ENCODE data around the gene PEAR1. TPM values are rescaled to one million over a fixed set of nuclear protein-coding genes. Genes with fewer than 3 reads are reported as not detected.

The PEAR1 gene
- polyA plus RNA-seq, 1 of the 3 experiments (the other 2 are of a cell fraction), result 1.2 TPM

DNA sequence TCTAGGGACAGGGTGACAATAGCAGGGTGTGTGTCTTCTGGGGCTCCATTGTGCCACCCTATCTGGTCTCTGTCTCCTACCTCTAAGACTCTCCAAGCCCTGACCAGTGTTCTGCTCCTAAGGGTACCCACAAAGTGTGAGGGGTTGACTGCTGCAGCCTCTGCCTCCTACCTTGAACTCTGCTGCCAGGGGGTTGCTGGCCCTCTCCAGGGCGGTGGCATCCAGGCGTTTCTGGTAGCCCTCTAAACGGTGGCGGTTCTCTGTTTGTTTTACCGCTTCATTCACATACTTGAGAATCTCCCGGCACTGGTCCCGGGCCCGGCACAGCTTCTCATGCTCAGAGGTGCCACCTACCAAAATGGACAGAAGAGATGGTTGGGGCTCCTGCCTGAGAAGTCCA, 51.3 kb downstream of the PEAR1 start:
- CTCF ChIA-PET, result no interaction called here
- no peak overlapping the region for H3K4me2 ChIP-seq
- H3K27me3 ChIP-seq (ENCODE audit: insufficient read depth), result no peaks in the 10 kb centered on the region
- no peaks in the 10 kb centered on the region for H4K20me1 ChIP-seq (ENCODE audit: insufficient read depth)
- 100% methylated on average over 4 of the region's 8 CpGs for WGBS (ENCODE audit: low lambda C conversion rate)
- H3F3A ChIP-seq (replicated peaks; ENCODE audit: insufficient read depth), result no peaks in the 10 kb centered on the region
- no peak for DNase-seq
- H3K79me2 ChIP-seq (ENCODE audit: insufficient read depth), result no peaks in the 10 kb centered on the region
- H2AFZ ChIP-seq (ENCODE audit: low read depth), result no peak overlapping the region
- H3K9me2 ChIP-seq, result no peaks in the 10 kb centered on the region
- no peak overlapping the region for H3K9ac ChIP-seq
- H3K4me1 ChIP-seq (ENCODE audit: control insufficient read depth in 1 of 2, insufficient read depth in 2 of 2, low read depth in 1 of 2, low read length in 1 of 2), result no peaks in the 10 kb centered on the region
- no peak overlapping the region for H3K27ac ChIP-seq (ENCODE audit: low read depth in 2 of 2, low read length in 1 of 2)
- no peaks in the 10 kb centered on the region for H3K9me3 ChIP-seq
- no peak for TF ChIP-seq YY1 (IDR thresholded peaks at IDR 0.05; ENCODE audit: low read depth)
- TF ChIP-seq RXRA (IDR thresholded peaks at IDR 0.05; ENCODE audit: borderline replicate concordance, low read depth), result no peak
- TF ChIP-seq RFX5 (IDR thresholded peaks at IDR 0.05; ENCODE audit: low read length), result no peak
- no peak for TF ChIP-seq CHD2 (IDR thresholded peaks at IDR 0.05; ENCODE audit: low read length, partially characterized antibody)
- no peak for TF ChIP-seq CTCF (IDR thresholded peaks at IDR 0.05)
- no peak for TF ChIP-seq MXI1 (IDR thresholded peaks at IDR 0.05; ENCODE audit: low read depth, low read length)
- no peak for TF ChIP-seq EZH2phosphoT487 (IDR thresholded peaks at IDR 0.05; ENCODE audit: borderline replicate concordance, low read depth)
- TF ChIP-seq GATA2 (CRISPR knock-in tag; IDR thresholded peaks at IDR 0.05), result no peak
- TF ChIP-seq REST (IDR thresholded peaks at IDR 0.05; ENCODE audit: low read depth, low read length), result no peak
- TF ChIP-seq TEAD4 (IDR thresholded peaks at IDR 0.05; ENCODE audit: borderline replicate concordance, insufficient read depth), result no peak
- no peak for TF ChIP-seq JUND (IDR thresholded peaks at IDR 0.05)
- TF ChIP-seq FOXM1 (IDR thresholded peaks at IDR 0.05; ENCODE audit: low read depth), result no peak
- TF ChIP-seq PBX3 (IDR thresholded peaks at IDR 0.05), result no peak
- TF ChIP-seq, protein P1, sequence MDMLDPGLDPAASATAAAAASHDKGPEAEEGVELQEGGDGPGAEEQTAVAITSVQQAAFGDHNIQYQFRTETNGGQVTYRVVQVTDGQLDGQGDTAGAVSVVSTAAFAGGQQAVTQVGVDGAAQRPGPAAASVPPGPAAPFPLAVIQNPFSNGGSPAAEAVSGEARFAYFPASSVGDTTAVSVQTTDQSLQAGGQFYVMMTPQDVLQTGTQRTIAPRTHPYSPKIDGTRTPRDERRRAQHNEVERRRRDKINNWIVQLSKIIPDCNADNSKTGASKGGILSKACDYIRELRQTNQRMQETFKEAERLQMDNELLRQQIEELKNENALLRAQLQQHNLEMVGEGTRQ (IDR thresholded peaks at IDR 0.05; ENCODE audit: borderline replicate concordance, low read depth, low read length), result no peak
- POLR2A ChIA-PET, result no interaction called here
- H3K4me3 ChIP-seq (ENCODE audit: low read depth in 2 of 2, low read length in 1 of 2), result no peak overlapping the region
- peaks cover 26 to 84% of the 10 kb centered on the region in 2 experiments for H3K36me3 ChIP-seq (replicated peaks in 1 of 2; ENCODE audit: control insufficient read depth in 1 of 2, insufficient read depth in 2 of 2, low read length in 1 of 2)
